ENCODE data around the gene TXNIP.

TXNIP gene

DNA sequence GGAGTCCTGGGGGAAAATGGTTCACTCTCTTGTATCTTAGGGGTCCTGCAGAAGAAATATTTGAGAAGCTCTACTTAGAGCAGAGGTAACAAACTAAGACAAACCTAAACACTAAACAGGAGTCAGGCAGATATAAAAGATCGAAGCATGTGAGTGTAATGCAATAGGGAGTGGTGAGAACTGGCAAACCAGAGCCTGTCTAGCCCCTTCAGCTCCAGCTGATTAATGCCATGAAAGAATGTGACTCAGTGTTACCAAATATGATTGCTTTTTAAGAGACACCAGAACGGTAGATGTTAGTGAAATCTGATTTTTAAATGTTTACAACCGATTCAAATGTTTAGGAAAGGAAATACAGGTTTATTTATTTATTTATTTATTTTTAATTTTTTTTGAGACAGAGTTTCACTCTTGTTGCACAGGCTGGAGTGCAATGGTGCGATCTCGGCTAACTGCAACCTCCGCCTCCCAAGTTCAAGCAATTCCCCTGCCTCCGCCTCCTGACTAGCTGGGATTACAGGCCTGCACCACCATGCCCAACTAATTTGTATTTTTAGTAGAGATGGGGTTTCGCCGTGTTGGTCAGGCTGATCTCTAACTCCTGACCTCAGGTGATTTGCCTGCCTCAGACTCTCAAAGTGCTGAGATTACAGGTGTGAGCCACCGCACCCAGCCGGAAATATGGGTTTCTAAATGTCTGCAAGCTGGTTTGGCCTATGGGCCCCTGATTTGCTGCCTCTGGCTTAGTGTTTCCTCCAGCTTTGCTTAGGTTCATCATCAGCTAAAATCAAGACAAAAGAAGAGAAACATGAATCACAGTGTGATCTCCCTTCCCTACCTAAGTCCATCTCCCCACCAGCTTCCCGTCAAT, 12.2 kb downstream of the TXNIP start:
- TF ChIP-seq ZNF274 (IDR thresholded peaks at IDR 0.05; ENCODE audit: low read depth, low read length) = no peak
- no peak overlapping the region for H3K4me3 ChIP-seq (ENCODE audit: low read length)

DNA sequence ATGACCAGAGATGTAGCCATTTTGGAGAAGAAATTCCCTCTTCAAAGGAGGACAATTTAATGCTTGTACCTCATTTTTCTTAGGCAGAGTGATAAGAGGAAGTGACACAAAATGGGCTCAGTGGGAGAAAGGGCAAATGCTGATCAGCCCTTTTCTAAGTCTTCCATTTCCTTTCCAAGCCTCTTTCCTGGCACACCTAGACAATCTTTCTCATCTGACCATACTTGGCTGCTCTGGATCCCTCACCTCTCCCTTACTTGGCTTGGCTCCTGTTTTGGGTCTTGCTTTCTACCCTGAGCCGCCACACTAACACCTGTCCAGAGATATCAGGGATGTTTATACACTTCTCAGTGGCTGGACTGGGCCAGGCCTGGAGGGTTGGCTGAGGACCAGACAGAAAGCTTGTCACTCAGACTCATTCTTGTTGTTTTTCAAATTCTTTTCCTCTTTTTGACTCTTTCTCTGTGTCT, 13.1 kb downstream of the TXNIP start:
- no peak for TF ChIP-seq ZNF274 (IDR thresholded peaks at IDR 0.05; ENCODE audit: low read depth, low read length)
- H3K4me3 ChIP-seq (ENCODE audit: low read length) = no peak overlapping the region

DNA sequence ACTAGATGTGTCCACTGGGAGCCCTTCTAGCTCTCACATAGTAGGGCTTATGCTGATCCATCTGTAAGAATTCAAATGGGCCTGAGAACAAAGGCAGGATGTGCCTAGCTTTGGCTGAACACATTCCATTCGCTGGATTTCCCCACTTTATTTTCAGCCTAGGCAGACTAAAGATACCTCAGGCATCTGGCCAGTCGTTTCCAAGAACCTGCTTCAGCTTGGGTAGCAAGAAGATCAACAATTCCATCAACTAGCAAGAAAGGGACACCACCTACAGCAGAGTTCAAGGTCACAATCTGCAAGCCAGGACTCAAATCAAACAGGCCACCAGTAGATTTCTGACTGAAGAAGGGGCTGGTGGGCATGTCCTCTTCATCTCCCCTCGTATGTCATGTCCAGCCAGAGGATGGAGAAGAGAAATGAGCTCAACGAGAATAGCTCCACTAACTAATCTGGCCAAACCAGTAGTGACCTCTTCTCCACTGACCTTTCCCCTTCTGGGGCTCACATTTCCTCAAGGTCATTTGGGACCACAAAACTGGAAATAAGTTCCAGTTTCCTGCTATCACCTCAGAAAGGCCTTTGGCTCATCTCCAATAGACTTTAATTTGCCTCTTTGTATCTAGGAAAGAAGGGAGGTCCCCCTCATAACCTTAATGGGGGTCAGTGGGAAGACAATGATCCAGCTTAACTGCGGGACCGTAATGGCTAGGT, 14.2 kb downstream of the TXNIP start:
- TF ChIP-seq ZNF274 (IDR thresholded peaks at IDR 0.05; ENCODE audit: low read depth, low read length) = no peak
- no peak overlapping the region for H3K4me3 ChIP-seq (ENCODE audit: low read length)

DNA sequence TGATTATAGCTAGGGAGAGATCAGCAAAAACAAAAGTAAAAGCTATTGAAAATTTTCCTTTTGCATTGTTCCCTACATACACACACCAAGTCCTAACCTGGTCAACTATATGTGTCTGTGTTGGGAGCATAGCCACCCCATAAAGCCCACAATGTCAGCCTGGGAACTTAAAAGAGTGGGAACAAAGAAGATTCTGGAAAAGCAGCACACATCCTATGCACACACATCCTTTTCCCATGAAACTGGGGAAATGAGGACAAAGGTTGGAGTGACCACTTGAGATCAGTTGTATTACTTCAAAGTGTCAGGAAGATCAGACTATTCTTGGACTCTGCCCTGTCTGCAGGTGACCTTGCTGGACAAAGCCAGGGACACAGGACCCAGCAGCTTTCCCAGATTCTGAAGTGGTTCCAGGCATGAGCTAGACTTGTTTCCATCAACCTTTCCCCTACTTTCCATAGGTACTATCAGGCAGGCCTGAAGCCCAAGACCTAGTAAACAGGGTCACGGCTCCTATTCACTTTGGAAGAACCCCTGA, 15.9 kb downstream of the TXNIP start:
- no peak for TF ChIP-seq ZNF274 (IDR thresholded peaks at IDR 0.05; ENCODE audit: low read depth, low read length)
- H3K4me3 ChIP-seq (ENCODE audit: low read length) = no peak overlapping the region

DNA sequence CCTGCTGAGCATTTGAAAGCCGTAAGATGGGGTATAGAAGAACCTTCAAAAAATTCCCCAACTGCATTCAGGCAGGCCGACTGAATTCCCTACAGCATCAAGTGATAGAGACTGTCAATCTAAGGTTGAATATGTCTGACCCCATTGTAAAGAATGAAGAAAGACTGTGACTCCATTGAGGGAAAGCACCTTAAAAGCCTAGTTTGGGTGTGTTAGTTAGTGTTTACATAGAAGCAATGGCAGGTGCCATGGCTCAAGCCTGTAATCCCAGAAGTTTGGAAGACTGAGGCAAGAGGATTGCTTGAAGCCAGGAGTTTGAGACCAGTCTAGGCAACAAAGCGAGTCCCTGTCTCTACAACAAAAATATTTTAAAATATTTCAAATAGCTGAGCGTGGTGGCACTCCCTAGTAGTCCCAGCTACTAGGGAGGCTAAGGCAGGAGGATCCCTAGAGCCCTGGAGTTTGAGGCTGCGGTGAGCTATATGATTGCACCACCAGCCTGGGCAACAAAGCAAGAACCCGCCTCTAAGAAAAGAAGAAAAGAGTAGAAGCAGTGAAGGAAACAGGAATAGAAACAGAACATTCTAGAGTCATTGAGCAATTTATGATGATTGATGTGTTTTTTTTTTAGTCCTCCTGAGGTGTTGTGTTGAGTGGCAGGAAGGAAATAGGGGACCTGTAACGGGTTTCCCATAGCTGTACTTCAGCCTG, 16.5 kb downstream of the TXNIP start:
- no peak for TF ChIP-seq ZNF274 (IDR thresholded peaks at IDR 0.05; ENCODE audit: low read depth, low read length)
- peak overlapping the region; percentile 20; the same call in 1 of the 2 replicates for H3K4me3 ChIP-seq (ENCODE audit: low read length)

DNA sequence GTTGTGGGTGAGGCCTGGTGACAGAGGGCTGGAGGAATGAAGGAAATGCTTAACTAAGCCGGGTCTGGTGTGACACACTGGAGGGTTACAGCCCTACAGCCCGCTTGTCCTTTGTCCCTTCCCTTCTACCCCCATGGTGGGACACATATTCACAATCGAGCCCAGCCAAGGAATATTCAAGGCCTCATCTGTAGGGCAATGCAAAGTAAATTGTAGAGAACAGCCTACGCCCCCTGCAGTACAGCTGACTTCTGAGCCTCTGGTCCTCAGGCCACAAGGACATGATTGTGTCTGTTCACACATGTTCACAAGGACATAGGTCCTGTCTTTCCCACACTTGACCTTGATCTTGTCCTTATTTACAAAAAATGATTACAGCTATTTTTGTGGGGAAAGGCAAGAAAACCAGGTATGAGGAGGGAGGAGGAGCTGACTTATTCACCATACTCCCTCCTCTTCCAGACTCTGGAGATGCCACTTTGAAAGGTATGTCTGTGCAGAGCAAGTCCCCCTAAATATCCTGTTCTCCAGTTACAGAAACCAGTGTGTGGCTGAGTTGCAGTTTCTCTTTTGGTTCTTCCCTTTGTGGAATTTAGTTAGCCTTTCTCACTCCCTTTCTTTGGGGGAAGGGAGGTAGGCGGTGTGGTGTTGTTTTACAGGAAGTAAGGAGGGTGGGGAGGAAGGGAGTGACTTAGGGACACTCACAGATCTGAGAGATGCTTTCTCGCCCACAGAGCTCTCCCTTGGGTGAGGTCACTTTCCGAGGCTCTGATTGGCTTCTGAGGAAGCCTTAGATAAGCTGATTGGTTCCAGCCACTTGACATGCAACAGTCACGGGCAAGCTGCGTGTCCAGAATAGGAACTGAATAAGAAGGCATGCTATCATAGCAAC, 17.3 kb downstream of the TXNIP start:
- TF ChIP-seq ZNF274 (IDR thresholded peaks at IDR 0.05; ENCODE audit: low read depth, low read length) = no peak
- peak overlapping the region; percentile 8; the same call in 1 of the 2 replicates for H3K4me3 ChIP-seq (ENCODE audit: low read length)

DNA sequence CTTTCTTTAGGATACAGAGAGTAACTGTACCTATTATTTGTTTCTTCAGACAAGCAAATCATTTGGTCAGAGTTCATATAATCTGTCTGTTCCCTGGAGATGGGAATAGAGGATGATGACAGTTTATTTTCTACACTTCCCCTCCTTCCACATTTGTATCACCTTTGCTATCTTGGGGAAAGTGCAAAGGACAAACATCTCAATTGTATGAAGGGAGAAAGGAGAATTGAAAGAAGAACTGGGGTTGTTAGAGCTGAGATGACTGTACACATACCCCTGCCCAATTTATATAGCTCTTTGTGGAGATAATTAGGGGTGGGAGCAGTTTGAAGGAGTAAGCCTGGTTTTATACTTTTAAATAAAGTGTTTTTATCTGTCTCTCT, 17.9 kb downstream of the TXNIP start:
- no peak overlapping the region; the same call in 1 of the 2 replicates for H3K4me3 ChIP-seq (ENCODE audit: low read length)
- TF ChIP-seq ZNF274 (IDR thresholded peaks at IDR 0.05; ENCODE audit: low read depth, low read length) = no peak

DNA sequence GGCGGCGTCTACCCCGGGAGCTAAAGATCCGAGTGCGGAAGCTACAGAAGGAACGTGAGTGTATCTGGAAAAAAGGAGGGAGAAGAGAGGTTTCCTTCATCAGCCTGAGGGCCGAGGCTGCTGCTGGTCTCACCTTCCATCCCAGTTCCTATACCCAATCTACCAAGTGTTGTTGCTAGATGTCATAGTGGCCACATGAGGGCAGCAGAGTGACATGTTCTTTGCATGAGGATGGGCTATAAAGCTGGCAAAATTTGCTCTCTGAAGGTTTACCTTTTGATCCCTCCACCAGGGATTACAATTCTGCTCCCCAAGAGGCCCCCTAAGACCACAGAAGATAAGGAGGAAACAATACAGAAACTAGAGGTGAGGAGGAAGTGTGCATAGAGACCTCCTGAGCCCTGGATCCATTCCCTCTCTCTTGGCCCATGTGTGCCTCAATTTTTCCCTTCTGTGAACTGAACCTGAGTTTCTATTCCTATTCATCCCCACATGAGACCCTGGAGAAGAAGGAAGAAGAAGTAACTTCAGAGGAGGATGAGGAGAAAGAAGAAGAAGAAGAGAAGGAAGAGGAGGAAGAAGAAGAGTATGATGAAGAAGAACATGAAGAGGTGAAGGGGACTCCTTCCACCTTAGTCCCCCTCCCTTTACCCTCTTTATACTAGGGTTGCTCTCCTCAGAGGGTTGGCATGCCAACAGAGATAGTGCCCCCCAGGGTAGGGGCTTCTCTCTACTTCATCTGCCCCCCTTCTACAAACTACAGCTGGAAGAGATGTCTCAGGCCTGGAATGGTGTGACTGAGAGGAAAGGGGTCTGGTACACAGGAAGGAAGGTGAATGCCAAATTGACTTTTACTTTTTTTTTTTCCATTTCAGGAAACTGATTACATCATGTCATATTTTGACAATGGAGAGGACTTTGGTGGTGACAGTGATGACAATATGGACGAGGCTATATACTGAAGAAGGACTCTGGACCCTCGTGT, 18.6 kb downstream of the TXNIP start:
- no peak overlapping the region for H3K4me3 ChIP-seq (ENCODE audit: low read length)
- TF ChIP-seq ZNF274 (IDR thresholded peaks at IDR 0.05; ENCODE audit: low read depth, low read length) = no peak

DNA sequence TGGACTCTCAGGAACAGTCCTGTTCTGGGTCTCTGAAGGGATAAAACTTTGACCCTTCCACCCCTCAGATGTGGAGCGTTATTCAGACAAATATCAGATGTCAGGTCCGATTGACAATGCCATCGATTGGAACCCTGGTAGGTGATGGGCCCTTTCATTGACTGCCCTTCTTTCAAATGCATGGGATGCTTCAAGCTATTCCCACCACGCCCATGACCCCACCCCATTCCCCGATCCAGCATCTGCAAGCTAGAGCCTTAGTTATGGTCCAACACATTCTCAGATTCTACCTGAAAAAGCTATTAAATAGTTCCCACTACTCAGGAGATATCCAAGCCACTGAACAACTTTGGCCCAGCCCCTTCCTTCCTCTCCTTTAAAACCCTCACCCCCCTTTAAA, 19.4 kb downstream of the TXNIP start:
- no peak for TF ChIP-seq ZNF274 (IDR thresholded peaks at IDR 0.05; ENCODE audit: low read depth, low read length)
- H3K4me3 ChIP-seq (ENCODE audit: low read length) = no peak overlapping the region

DNA sequence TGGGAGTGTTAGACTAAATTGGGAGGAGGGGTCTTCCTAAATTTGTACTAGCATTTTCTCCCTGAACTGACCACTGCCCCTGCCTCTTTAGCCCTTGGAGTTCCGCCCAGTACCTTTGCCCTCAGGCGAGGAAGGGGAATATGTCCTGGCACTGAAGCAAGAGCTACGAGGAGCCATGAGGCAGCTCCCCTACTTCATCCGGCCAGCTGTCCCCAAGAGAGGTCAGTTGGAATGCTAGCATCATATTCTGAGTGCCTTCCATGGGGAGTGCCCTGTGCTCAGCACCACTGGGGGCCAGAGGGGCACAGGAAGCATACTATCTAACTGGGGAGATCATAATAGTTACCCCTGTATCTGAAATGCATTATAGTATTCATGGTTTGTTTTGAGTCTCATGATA, 21.2 kb downstream of the TXNIP start:
- no peak overlapping the region for H3K4me3 ChIP-seq (ENCODE audit: low read length)
- no peak for TF ChIP-seq ZNF274 (IDR thresholded peaks at IDR 0.05; ENCODE audit: low read depth, low read length)

DNA sequence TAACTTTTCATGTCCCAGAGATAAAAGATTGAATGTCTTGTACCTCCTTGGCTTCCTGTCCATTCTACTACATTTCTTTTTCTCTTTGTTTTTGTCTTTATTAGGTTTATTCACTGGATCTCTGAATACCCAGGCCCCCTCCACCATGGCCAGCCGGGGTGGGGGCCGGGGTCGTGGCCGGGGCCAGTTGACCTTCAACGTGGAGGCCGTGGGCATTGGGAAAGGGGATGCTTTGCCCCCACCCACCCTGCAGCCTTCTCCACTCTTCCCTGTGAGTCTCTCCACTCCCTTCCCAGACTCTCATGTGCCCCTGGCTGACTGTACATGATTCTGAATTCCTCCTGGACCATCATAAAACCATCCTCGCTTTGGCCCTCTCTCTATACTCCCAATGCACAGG, 21.7 kb downstream of the TXNIP start:
- H3K4me3 ChIP-seq (ENCODE audit: low read length) = no peak overlapping the region
- TF ChIP-seq ZNF274 (IDR thresholded peaks at IDR 0.05; ENCODE audit: low read depth, low read length) = no peak

DNA sequence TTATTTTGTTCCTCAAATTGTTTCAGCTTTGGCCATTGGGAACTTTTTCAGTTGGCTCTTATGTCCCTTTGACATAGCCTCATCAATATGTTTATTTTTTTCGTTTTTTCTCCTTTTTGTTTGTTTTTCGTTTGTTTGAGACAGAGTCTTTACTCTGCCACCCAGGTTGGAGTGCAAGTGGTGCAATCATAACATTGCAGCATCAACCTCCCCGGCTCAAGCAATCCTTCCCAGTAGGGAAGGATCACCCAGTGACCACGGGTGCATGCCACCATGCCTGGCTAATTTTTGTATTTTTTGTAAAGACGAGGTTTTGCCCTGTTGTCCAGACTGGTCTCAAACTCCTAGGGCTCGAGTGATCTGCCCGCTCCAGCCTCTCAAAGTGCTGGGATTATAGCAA, 23.8 kb downstream of the TXNIP start:
- H3K4me3 ChIP-seq (ENCODE audit: low read length) = no peak overlapping the region
- TF ChIP-seq ZNF274 (IDR thresholded peaks at IDR 0.05; ENCODE audit: low read depth, low read length) = no peak

Data from GM08714 (cell line).